Fibroblast of pulmonary artery (primary cell): ENCODE results near the gene AUTS2.

Source experiments
- DNase-seq: peaks from one replicate; pipeline ENCODE4 v3.0.0-alpha.2; 2010; ENCODE audit warnings: low read depth
- H3K4me3 ChIP-seq: replicated peaks from 2 replicates; pipeline ENCODE4 v1.5.1; 2011; ENCODE audit warnings: low read depth, mild to moderate bottlenecking, control low read depth, low read length, moderate library complexity
- CTCF ChIP-seq: IDR thresholded peaks from 2 replicates; pipeline ENCODE4 v1.5.1; 2011; ENCODE audit warnings: mild to moderate bottlenecking, control low read depth, low read length, inconsistent platforms; ENCODE audit errors: missing control alignments

AUTS2 gene

GRCh38 chr7:69682518-69682917 is 84.2 kb downstream of the AUTS2 start:
- H3K4me3 ChIP-seq, result no peak overlapping the region
- TF ChIP-seq CTCF, result no peak
- no peak for DNase-seq

GRCh38 chr7:69683002-69683401 is 84.7 kb downstream of the AUTS2 start:
- no peak for TF ChIP-seq CTCF
- H3K4me3 ChIP-seq, result no peak overlapping the region
- no peak for DNase-seq

- no peak overlapping the region for H3K4me3 ChIP-seq
- TF ChIP-seq CTCF, result no peak
- no peak for DNase-seq
These were observed 86.4 kb downstream of the AUTS2 start for GRCh38 chr7:69684369-69685292.

GRCh38 chr7:69685293-69685631 is 87.0 kb downstream of the AUTS2 start:
- no peak overlapping the region for H3K4me3 ChIP-seq
- TF ChIP-seq CTCF, result no peak
- no peak for DNase-seq

GRCh38 chr7:69686366-69686765 is 88.1 kb downstream of the AUTS2 start:
- H3K4me3 ChIP-seq, result no peak overlapping the region
- no peak for TF ChIP-seq CTCF
- no peak for DNase-seq

GRCh38 chr7:69687739-69688433 is 89.6 kb downstream of the AUTS2 start:
- H3K4me3 ChIP-seq, result no peak overlapping the region
- no peak for DNase-seq
- no peak for TF ChIP-seq CTCF
